SKM-1 treated with dmso at 0.1 percent for 144 hours (cell line): ENCODE results near the gene EFCAB6.

ENCODE experiments used
- DNase-seq: peaks from one replicate; lab custom pipeline; 2025; ENCODE audit not compliant: unreplicated experiment; lab: John Stamatoyannopoulos, UW

EFCAB6 gene

GRCh38 chr22:43747877-43748276 lies 64.2 kb downstream of the EFCAB6 start:
- no peak for DNase-seq

- DNase-seq: no peak
These were observed 65.0 kb downstream of the EFCAB6 start for GRCh38 chr22:43747058-43747457.

- no peak for DNase-seq
These were observed 66.2 kb downstream of the EFCAB6 start for GRCh38 chr22:43745783-43746356.

GRCh38 chr22:43745411-43745770 lies 66.7 kb downstream of the EFCAB6 start:
- DNase-seq: no peak

- no peak for DNase-seq
These were observed 67.2 kb downstream of the EFCAB6 start for GRCh38 chr22:43744700-43745410.

GRCh38 chr22:43743929-43744643 lies 68.0 kb downstream of the EFCAB6 start:
- no peak for DNase-seq

- DNase-seq: no peak
These were observed 69.0 kb downstream of the EFCAB6 start for GRCh38 chr22:43743131-43743530.

GRCh38 chr22:43742154-43742950 lies 69.8 kb downstream of the EFCAB6 start:
- DNase-seq: no peak

GRCh38 chr22:43740587-43741270 lies 71.4 kb downstream of the EFCAB6 start:
- DNase-seq: no peak

- no peak for DNase-seq
These were observed 72.2 kb downstream of the EFCAB6 start for GRCh38 chr22:43739851-43740379.

GRCh38 chr22:43737150-43737828 lies 74.8 kb downstream of the EFCAB6 start:
- no peak for DNase-seq

- DNase-seq: no peak
These were observed 75.5 kb downstream of the EFCAB6 start for GRCh38 chr22:43736651-43737050.

- no peak for DNase-seq
These were observed 77.5 kb downstream of the EFCAB6 start for GRCh38 chr22:43734370-43735150.

GRCh38 chr22:43733138-43733537 lies 79.0 kb downstream of the EFCAB6 start:
- no peak for DNase-seq

GRCh38 chr22:43731988-43732387 lies 80.1 kb downstream of the EFCAB6 start:
- no peak for DNase-seq

GRCh38 chr22:43726964-43727543 lies 85.1 kb downstream of the EFCAB6 start:
- DNase-seq: no peak

GRCh38 chr22:43726322-43726721 lies 85.8 kb downstream of the EFCAB6 start:
- no peak for DNase-seq

GRCh38 chr22:43723816-43724215 lies 88.3 kb downstream of the EFCAB6 start:
- no peak for DNase-seq

GRCh38 chr22:43722444-43722843 lies 89.7 kb downstream of the EFCAB6 start:
- no peak for DNase-seq
